Sigmoid colon (tissue), 3 donors: ENCODE results near the gene TPR.
A peak's percentile ranks its signal among the peaks of the same experiment; 100 is the strongest.

Source experiments
- CTCF ChIP-seq, 4 experiments: fragments of 450-650 bp in 3 of 4; fragments of 200-600 bp in 1 of 4; IDR thresholded peaks; one replicate each; pipeline ENCODE4 v1.5.1; 2016 to 2019; ENCODE audit warnings: antibody characterized with exemption in 4 of 4, mild to moderate bottlenecking in 3 of 4, moderate library complexity in 2 of 4
- POLR2A ChIP-seq, 2 donors: fragments of 450-650 bp; IDR thresholded peaks; one replicate each; pipeline ENCODE4 v1.6.1; 2016; ENCODE audit warnings: antibody characterized with exemption in 2 of 2, mild to moderate bottlenecking in 2 of 2, moderate library complexity in 2 of 2

DNA sequence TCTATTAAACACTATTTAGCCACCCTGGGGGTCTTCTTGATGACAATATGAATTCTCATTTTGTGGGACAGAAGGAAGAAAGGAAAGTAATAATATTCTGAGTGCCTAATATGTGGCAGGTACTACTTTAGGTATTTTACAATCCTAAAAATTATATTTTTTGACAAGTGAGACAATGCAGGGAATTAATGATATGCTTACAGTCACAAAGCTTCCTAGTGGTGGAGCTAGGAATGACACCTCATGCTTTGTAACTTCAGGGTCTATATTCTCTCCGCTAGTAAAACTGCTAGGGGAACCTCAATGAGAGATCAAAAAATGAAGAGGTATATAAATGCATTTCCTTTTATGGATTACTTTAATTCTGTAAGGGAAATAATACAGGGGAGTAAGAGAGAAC is 44.3 kb downstream of the TPR start:
- TF ChIP-seq CTCF (IDR thresholded peaks at IDR 0.05) (peak in 1 of 4 experiments; percentile 20), POLR2A (IDR thresholded peaks at IDR 0.05) (no peak)
